Measurements from ENCODE around the gene DNASE2B.
A peak's percentile ranks its signal among the peaks of the same experiment; 100 is the strongest.

Gene DNASE2B

DNA sequence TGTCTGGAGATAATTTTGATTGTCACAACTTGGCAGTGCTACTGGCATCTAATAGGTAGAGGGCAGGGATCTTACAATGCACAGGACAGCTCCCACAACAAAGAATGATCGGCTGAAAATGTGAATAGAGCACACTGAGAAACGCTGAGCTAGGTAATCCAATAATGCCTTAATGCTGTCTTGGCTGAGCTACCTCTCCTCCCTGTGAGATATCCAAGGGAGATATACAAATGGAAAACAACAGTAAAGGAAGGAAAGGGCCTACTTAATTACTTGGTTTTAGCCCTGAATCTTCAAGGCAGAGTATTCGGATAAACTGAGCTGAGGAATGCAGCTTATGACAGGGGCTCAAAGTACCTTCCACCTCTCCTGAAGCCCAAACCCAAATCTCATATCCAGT, 2.9 kb downstream of the DNASE2B start:
- TF ChIP-seq, protein P1, sequence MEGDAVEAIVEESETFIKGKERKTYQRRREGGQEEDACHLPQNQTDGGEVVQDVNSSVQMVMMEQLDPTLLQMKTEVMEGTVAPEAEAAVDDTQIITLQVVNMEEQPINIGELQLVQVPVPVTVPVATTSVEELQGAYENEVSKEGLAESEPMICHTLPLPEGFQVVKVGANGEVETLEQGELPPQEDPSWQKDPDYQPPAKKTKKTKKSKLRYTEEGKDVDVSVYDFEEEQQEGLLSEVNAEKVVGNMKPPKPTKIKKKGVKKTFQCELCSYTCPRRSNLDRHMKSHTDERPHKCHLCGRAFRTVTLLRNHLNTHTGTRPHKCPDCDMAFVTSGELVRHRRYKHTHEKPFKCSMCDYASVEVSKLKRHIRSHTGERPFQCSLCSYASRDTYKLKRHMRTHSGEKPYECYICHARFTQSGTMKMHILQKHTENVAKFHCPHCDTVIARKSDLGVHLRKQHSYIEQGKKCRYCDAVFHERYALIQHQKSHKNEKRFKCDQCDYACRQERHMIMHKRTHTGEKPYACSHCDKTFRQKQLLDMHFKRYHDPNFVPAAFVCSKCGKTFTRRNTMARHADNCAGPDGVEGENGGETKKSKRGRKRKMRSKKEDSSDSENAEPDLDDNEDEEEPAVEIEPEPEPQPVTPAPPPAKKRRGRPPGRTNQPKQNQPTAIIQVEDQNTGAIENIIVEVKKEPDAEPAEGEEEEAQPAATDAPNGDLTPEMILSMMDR (IDR thresholded peaks at IDR 0.05; ENCODE audit: control insufficient read depth, extremely low read depth, insufficient read depth): no peak
- no peak overlapping the region for H3K4me3 ChIP-seq (ENCODE audit: low read depth, low read length)
- DNase-seq (ENCODE audit: low read depth): no peak

DNA sequence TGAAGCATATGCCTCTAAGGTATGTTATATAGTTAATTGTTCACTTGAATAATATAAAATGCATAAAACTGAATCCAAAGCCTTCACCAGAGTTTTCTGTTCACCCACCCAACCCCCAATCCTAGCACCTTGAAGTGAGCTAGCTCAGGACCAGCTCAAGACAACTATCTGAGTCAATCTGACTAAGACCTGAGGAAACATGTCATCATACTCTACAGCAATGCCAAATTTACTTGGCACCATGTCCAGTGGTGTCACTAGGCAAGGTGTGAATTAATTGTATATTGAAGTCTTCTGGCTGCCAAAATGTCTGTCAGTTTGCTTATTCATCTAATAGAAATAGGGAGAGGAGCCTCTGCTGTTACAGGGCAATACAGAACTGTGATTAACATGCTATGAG, 3.8 kb downstream of the DNASE2B start:
- DNase-seq (ENCODE audit: low read depth): no peak
- TF ChIP-seq, protein P1 (IDR thresholded peaks at IDR 0.05; ENCODE audit: control insufficient read depth, extremely low read depth, insufficient read depth): no peak
- H3K4me3 ChIP-seq (ENCODE audit: low read depth, low read length): no peak overlapping the region

DNA sequence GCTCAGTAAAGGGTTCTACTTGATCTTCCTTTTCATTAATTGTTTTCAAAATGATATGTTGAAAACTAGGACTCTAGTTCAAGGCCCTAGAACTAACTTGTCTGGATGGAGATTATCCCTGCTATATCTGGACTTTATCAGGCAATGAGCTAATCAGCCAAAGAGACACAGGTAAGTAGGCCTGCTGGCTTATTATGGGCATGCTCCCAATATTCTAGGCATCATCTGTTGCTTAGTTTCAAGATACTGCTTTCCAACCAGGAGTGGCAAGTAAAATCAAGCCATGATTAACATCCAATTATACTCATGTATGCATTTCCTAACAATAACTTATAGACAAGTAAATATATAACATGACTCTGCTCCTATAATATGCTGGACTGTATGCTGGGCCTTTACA, 4.2 kb downstream of the DNASE2B start:
- no peak overlapping the region for H3K4me3 ChIP-seq (ENCODE audit: low read depth, low read length)
- DNase-seq (ENCODE audit: low read depth): no peak
- TF ChIP-seq, protein P1 (IDR thresholded peaks at IDR 0.05; ENCODE audit: control insufficient read depth, extremely low read depth, insufficient read depth): no peak

DNA sequence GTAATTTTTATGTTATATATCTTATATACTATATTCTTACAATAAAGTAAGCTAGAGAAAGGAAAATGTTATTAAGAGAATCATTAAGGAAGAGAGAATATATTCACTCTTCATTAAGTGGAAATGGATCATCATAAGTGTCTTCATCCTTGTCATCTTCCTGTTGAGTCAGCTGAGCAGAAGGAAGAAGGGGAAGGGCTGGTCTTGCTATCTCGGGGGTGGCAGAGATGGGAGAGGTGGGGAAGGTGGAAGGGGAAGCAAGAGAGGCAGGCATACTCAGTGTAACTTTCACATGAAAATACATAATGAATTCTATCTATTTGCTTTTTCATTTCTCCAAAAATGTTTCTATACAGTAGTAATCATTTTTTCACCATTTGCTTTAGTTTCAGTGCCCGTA, 5.1 kb downstream of the DNASE2B start:
- no peak for DNase-seq (ENCODE audit: low read depth)
- TF ChIP-seq, protein P1 (IDR thresholded peaks at IDR 0.05; ENCODE audit: control insufficient read depth, extremely low read depth, insufficient read depth): no peak
- H3K4me3 ChIP-seq (ENCODE audit: low read depth, low read length): no peak overlapping the region

DNA sequence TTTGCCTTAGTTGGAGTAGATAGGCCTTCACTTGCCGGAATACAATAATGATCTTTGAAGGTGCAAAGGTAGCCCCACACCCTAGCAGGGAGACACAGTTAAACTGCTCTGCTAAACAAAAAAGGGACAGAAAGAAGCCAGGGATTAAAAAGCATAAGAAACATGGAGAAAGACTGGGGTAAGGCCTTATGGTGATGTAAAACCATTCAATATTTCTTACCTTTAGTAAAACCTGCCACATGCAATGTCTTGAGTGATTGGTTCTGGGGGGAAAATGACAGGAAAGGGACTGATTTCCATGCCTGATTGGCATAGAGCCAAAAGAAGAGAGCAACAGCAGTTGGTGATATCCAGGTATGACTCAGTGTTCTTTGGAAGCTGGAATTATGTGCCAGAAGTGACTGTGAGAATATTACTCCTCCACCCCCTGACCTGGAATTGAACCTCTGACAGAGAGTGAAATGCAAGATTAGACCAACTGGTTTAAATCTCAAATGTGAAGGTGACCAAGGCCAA, 8.1 kb downstream of the DNASE2B start:
- TF ChIP-seq, protein P1 (IDR thresholded peaks at IDR 0.05; ENCODE audit: control insufficient read depth, extremely low read depth, insufficient read depth): no peak
- DNase-seq (ENCODE audit: low read depth): peak; percentile 70
- H3K4me3 ChIP-seq (ENCODE audit: low read depth, low read length): no peak overlapping the region

DNA sequence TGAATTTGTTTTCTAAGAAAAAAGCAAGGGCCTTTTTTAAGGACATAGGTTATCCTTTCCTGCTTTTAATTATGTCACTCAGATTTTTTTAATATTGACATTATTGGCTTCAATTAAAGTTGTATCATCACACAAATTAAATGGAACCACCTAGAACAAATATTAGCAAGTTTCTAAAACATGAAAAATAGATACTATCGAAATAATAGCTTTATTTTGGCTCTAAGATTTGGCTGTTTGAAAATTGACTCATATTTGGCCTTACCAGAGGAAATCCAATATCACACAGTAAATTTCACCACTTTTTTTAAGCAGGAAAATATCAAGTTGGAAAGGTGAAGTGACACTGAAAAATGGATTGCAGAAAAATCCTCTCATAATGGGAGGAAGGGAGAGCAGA, 9.2 kb downstream of the DNASE2B start:
- H3K4me3 ChIP-seq (ENCODE audit: low read depth, low read length): no peak overlapping the region
- TF ChIP-seq, protein P1 (IDR thresholded peaks at IDR 0.05; ENCODE audit: control insufficient read depth, extremely low read depth, insufficient read depth): no peak
- DNase-seq (ENCODE audit: low read depth): peak; percentile 71

DNA sequence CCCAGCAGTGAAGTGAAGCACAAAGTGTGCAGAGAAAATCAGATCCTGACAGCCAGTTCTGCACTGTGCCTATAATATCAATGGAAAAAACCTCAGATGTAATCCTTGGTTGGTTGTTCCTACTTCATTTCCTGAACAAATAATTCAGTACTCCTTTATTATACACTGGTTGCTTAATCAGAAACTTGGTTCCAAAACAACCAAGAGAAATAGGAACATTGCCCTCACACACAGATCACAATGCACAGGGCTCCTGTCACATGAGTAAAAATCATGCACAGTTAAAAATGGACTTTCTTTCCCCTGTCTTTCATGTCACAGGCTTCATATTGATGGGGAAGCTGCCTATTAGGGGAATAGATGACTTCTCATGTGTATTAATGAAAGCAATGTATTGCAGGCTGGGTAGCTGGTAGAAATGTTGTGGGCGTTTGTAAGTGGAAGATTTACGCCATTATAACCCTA, 9.7 kb downstream of the DNASE2B start:
- TF ChIP-seq, protein P1 (IDR thresholded peaks at IDR 0.05; ENCODE audit: control insufficient read depth, extremely low read depth, insufficient read depth): no peak
- DNase-seq (ENCODE audit: low read depth): peak; percentile 93
- no peak overlapping the region for H3K4me3 ChIP-seq (ENCODE audit: low read depth, low read length)

Data from LNCaP clone FGC (cell line).